Measurements from ENCODE around the gene PEAR1. TPM values are rescaled to one million over a fixed set of nuclear protein-coding genes. Genes with fewer than 3 reads are reported as not detected.

PEAR1 gene
- polyA plus RNA-seq, 4 donors, result 0.22 to 6.5 (median 2.6) TPM

DNA sequence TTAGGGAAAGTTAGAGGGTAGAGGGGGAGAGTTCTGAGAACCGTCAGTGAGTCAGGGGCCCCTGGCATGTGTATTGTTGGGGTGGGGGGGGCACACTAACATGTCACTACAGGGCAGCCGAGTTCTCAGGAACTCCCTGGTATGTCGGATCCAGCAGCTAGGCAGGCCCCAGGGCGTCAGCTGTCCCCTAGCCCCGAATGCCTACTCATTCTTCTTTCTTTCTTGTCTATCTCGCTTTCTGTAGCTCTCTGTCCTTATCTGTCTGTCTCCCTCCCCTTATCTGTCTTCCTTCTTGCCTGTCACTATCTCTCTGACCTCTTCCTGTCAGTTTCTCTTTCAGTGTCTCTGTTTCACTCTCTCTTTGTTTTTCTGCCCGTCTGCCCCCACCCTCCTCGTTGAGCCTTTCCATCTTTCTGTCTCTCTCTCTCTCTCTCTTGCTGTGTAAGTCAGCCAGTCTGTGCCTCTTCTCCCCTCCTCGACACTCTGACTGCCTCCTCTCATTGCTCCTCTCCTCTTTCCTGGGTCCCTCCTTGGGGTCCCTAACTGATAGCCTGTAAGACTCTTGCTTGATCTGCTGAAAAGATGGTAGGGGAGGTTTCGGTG lies 30.4 kb upstream of the PEAR1 start:
- no peak for DNase-seq
- no peak overlapping the region for H3K27ac ChIP-seq (ENCODE audit: low read depth in 1 of 3, low read length in 2 of 3)
- H3K9me3 ChIP-seq (ENCODE audit: control insufficient read depth in 2 of 2, insufficient read depth in 1 of 2, low read depth in 1 of 2, low read length in 1 of 2), result no peaks in the 10 kb centered on the region

DNA sequence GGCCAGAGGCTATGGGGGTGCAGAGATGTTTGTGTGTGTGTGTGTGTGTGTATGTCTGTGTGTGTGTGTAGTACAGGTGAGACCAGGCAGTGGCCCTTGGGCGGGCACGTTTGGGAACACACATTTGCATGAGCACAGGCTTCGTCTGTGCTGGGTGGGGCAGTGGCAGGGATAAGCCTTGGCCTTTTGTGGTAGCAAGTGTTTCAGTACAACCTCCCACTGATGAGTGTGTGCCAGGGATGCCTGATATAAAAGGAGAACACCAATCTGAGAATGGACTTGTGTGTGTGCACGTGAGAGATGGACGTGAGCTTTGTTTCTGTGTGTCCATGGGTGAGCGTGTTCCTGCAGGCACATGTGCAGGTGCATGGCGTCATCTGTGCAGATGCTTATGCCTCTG lies 29.9 kb upstream of the PEAR1 start:
- no peak for DNase-seq

More for the DNA sequence above, 30.4 kb upstream of the PEAR1 start:
- no peak overlapping the region for H3K4me3 ChIP-seq (ENCODE audit: low read depth in 1 of 3, low read length in 3 of 3)
- FAIRE-seq, result no peak
- H3K36me3 ChIP-seq (ENCODE audit: control insufficient read depth in 3 of 3, insufficient read depth in 2 of 3, low read depth in 1 of 3, low read length in 3 of 3), result no peaks in the 10 kb centered on the region
- peaks cover 0 to 15% (median 2%) of the 10 kb centered on the region in 3 donors for H3K4me1 ChIP-seq (ENCODE audit: control insufficient read depth in 3 of 3, insufficient read depth in 2 of 3, low read depth in 1 of 3, low read length in 2 of 3)
- peaks cover 8 to 91% (median 23%) of the 10 kb centered on the region in 3 donors for H3K27me3 ChIP-seq (ENCODE audit: control insufficient read depth in 3 of 3, insufficient read depth in 3 of 3, low read length in 3 of 3)
- 35 to 55% (median 44%) methylated on average over 10 of the region's 10 CpGs for WGBS, 3 donors

DNA sequence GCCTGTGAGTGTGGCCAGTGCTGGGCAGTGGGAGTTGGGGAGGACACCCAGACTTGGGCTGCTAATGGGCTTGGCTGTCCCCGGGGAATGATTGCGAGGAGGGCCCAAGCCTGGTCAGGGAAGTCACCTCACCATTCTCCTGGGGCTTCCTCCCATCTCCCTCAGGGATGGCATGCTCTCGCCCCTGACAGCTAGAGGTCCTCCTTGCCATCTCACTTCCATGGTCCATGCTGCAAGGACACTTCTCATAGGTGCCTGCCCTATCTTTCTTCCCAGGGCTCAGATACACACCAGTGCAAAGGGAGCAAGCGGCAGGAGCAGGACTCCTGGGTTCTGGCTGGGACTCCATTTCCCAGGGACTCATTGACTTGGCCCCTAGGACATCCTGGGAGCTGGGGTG lies 28.7 kb upstream of the PEAR1 start:
- H3K27me3 ChIP-seq (ENCODE audit: control insufficient read depth in 3 of 3, insufficient read depth in 3 of 3, low read length in 3 of 3), result peaks cover 2 to 76% (median 17%) of the 10 kb centered on the region in 3 donors
- no peak for FAIRE-seq
- H3K27ac ChIP-seq (ENCODE audit: low read depth in 1 of 3, low read length in 2 of 3), result no peak overlapping the region

More for the DNA sequence above, 29.9 kb upstream of the PEAR1 start:
- no peaks in the 10 kb centered on the region for H3K9me3 ChIP-seq (ENCODE audit: control insufficient read depth in 2 of 2, insufficient read depth in 1 of 2, low read depth in 1 of 2, low read length in 1 of 2)
- no peak for FAIRE-seq
- H3K4me3 ChIP-seq (ENCODE audit: low read depth in 1 of 3, low read length in 3 of 3), result no peak overlapping the region
- H3K27me3 ChIP-seq (ENCODE audit: control insufficient read depth in 3 of 3, insufficient read depth in 3 of 3, low read length in 3 of 3), result peaks cover 5 to 88% (median 21%) of the 10 kb centered on the region in 3 donors
- 39 to 72% (median 61%) methylated on average over 7 of the region's 7 CpGs for whole genome bisulfite sequencing, 3 donors
- no peaks in the 10 kb centered on the region for H3K36me3 ChIP-seq (ENCODE audit: control insufficient read depth in 3 of 3, insufficient read depth in 2 of 3, low read depth in 1 of 3, low read length in 3 of 3)
- H3K4me1 ChIP-seq (ENCODE audit: control insufficient read depth in 3 of 3, insufficient read depth in 2 of 3, low read depth in 1 of 3, low read length in 2 of 3), result peaks cover 0 to 15% (median 2%) of the 10 kb centered on the region in 3 donors
- H3K27ac ChIP-seq (ENCODE audit: low read depth in 1 of 3, low read length in 2 of 3), result no peak overlapping the region

DNA sequence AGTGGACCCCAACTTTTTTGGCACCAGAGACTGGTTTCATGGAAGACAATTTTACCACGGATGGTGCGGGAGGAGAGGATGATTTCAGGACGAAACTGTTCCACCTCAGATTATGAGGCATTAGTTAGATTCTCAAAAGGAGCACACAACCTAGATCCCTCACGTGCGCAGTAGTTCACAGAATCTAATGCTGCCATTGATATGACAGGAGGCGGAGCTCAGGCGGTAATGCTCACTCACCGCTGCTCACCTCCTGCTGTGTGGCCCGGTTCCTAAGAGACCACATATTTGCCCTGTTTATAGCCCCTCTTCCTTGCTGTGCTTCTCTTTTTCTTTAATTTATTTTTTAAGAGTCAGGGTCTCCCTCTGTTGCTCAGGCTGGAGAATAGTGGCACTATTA lies 28.3 kb upstream of the PEAR1 start:
- no peak for FAIRE-seq
- whole genome bisulfite sequencing, 3 donors, result 46 to 76% (median 62%) methylated on average over 9 of the region's 9 CpGs
- no peaks in the 10 kb centered on the region for H3K36me3 ChIP-seq (ENCODE audit: control insufficient read depth in 3 of 3, insufficient read depth in 2 of 3, low read depth in 1 of 3, low read length in 3 of 3)

More for the DNA sequence above, 28.7 kb upstream of the PEAR1 start:
- H3K4me1 ChIP-seq (ENCODE audit: control insufficient read depth in 3 of 3, insufficient read depth in 2 of 3, low read depth in 1 of 3, low read length in 2 of 3), result peaks cover 0 to 8% (median 0%) of the 10 kb centered on the region in 3 donors
- WGBS, 3 donors, result 85 to 87% (median 85%) methylated on average over 4 of the region's 4 CpGs
- H3K9me3 ChIP-seq (ENCODE audit: control insufficient read depth in 2 of 2, insufficient read depth in 1 of 2, low read depth in 1 of 2, low read length in 1 of 2), result no peaks in the 10 kb centered on the region
- no peaks in the 10 kb centered on the region for H3K36me3 ChIP-seq (ENCODE audit: control insufficient read depth in 3 of 3, insufficient read depth in 2 of 3, low read depth in 1 of 3, low read length in 3 of 3)
- no peak overlapping the region for H3K4me3 ChIP-seq (ENCODE audit: low read depth in 1 of 3, low read length in 3 of 3)
- DNase-seq, result no peak

DNA sequence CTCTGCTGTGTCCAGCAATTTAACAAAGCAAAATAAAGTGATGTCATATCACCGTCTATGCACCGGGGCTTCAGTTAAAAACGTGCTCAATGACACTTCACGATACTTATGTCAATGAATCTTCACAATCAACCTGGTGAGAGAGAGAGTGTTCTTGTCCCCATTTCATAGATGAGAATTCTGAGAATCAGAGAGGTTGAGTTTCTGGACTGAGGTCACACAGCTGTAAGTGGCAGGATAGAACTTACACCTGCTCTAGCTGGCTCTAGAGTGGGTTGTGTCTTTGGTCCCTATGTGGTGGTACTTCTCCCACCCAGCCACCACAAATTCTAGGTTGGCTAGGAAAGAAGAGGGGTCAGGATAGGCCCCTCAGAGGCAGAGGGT lies 27.7 kb upstream of the PEAR1 start:
- 57 to 76% (median 65%) methylated on average over 4 of the region's 4 CpGs for WGBS, 3 donors
- no peak for FAIRE-seq
- Histone ChIP-seq H3K27ac (ENCODE audit: low read depth in 1 of 3, low read length in 2 of 3) (no peak overlapping the region), H3K4me3 (ENCODE audit: low read depth in 1 of 3, low read length in 3 of 3) (no peak overlapping the region), H3K4me1 (ENCODE audit: control insufficient read depth in 3 of 3, insufficient read depth in 2 of 3, low read depth in 1 of 3, low read length in 2 of 3) (no peaks in the 10 kb centered on the region), H3K36me3 (ENCODE audit: control insufficient read depth in 3 of 3, insufficient read depth in 2 of 3, low read depth in 1 of 3, low read length in 3 of 3) (no peaks in the 10 kb centered on the region), H3K9me3 (ENCODE audit: control insufficient read depth in 2 of 2, insufficient read depth in 1 of 2, low read depth in 1 of 2, low read length in 1 of 2) (no peaks in the 10 kb centered on the region), H3K27me3 (ENCODE audit: control insufficient read depth in 3 of 3, insufficient read depth in 3 of 3, low read length in 3 of 3) (peaks cover 0 to 68% (median 13%) of the 10 kb centered on the region in 3 donors)
- no peak for DNase-seq

More for the DNA sequence above, 28.3 kb upstream of the PEAR1 start:
- no peak overlapping the region for H3K4me3 ChIP-seq (ENCODE audit: low read depth in 1 of 3, low read length in 3 of 3)
- H3K9me3 ChIP-seq (ENCODE audit: control insufficient read depth in 2 of 2, insufficient read depth in 1 of 2, low read depth in 1 of 2, low read length in 1 of 2), result no peaks in the 10 kb centered on the region
- H3K27me3 ChIP-seq (ENCODE audit: control insufficient read depth in 3 of 3, insufficient read depth in 3 of 3, low read length in 3 of 3), result peaks cover 0 to 71% (median 15%) of the 10 kb centered on the region in 3 donors
- H3K4me1 ChIP-seq (ENCODE audit: control insufficient read depth in 3 of 3, insufficient read depth in 2 of 3, low read depth in 1 of 3, low read length in 2 of 3), result peaks cover 0 to 3% (median 0%) of the 10 kb centered on the region in 3 donors
- H3K27ac ChIP-seq (ENCODE audit: low read depth in 1 of 3, low read length in 2 of 3), result no peak overlapping the region
- no peak for DNase-seq

DNA sequence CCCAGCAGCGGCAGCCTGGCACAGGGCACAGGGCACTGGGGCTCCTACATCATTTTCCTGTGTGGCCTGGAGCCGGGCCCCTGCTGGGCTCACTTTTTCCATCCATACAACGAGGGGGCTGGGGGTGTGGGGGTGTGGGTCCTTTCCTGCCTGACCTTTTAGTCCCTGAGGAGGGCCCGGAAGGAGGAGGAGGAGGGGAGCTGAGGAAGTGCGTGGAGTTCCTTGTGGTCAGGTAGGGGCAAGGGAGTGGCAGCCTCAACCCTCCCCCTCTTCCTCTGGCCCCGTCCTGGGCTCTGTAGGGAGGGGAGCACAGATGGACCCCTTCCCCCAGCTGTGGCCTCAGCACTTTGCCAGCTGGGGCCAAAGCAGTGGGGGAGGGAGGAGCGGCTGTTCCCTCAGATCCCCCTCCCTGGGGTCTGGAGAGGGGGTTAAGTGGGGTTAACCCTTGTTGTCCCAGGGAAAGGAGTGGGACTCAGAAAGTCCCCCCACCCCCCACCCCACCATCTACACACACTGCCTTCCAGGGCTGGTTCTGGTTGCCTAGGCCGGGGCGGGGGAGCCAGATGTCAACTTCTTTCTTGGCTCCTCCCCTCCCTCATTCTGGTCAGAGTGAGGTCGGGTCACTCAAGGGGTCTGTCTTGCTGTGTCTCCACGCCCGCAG lies 27.1 kb upstream of the PEAR1 start:
- Histone ChIP-seq H3K4me3 (ENCODE audit: low read depth in 1 of 3, low read length in 3 of 3) (no peak overlapping the region), H3K4me1 (ENCODE audit: control insufficient read depth in 3 of 3, insufficient read depth in 2 of 3, low read depth in 1 of 3, low read length in 2 of 3) (no peaks in the 10 kb centered on the region), H3K27ac (ENCODE audit: low read depth in 1 of 3, low read length in 2 of 3) (no peak overlapping the region), H3K36me3 (ENCODE audit: control insufficient read depth in 3 of 3, insufficient read depth in 2 of 3, low read depth in 1 of 3, low read length in 3 of 3) (no peaks in the 10 kb centered on the region), H3K9me3 (ENCODE audit: control insufficient read depth in 2 of 2, insufficient read depth in 1 of 2, low read depth in 1 of 2, low read length in 1 of 2) (no peaks in the 10 kb centered on the region), H3K27me3 (ENCODE audit: control insufficient read depth in 3 of 3, insufficient read depth in 3 of 3, low read length in 3 of 3) (peaks cover 0 to 66% (median 10%) of the 10 kb centered on the region in 3 donors)
- DNase-seq (no peak), FAIRE-seq (no peak)
- 44 to 56% (median 50%) methylated on average over 10 to 12 of the region's 12 CpGs for WGBS, 3 donors

DNA sequence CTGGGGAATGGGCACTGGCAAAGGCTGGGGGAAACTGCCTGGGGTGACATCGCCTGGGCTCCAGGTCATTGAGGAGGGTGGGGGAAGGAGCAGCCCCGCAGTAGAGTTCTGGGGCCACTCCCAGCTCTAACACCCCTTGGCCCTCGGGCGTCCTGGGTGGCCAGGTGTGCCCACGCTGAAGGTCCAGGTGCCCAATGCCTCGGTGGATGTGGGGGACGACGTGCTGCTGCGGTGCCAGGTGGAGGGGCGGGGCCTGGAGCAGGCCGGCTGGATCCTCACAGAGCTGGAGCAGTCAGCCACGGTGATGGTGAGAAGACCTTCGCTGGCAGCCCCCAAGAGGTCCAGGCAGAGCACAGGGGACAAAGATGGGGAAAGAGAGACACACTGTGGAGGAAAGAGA lies 25.2 kb upstream of the PEAR1 start:
- H3K4me3 ChIP-seq (ENCODE audit: low read depth in 1 of 3, low read length in 3 of 3), result no peak overlapping the region
- peaks cover 0 to 46% (median 0%) of the 10 kb centered on the region in 3 donors for H3K27me3 ChIP-seq (ENCODE audit: control insufficient read depth in 3 of 3, insufficient read depth in 3 of 3, low read length in 3 of 3)
- H3K36me3 ChIP-seq (ENCODE audit: control insufficient read depth in 3 of 3, insufficient read depth in 2 of 3, low read depth in 1 of 3, low read length in 3 of 3), result no peaks in the 10 kb centered on the region
- no peaks in the 10 kb centered on the region for H3K9me3 ChIP-seq (ENCODE audit: control insufficient read depth in 2 of 2, insufficient read depth in 1 of 2, low read depth in 1 of 2, low read length in 1 of 2)
- H3K27ac ChIP-seq (ENCODE audit: low read depth in 1 of 3, low read length in 2 of 3), result no peak overlapping the region
- WGBS, 3 donors, result 40 to 69% (median 47%) methylated on average over 13 of the region's 13 CpGs
- FAIRE-seq (no peak), DNase-seq (no peak)
- H3K4me1 ChIP-seq (ENCODE audit: control insufficient read depth in 3 of 3, insufficient read depth in 2 of 3, low read depth in 1 of 3, low read length in 2 of 3), result no peaks in the 10 kb centered on the region

DNA sequence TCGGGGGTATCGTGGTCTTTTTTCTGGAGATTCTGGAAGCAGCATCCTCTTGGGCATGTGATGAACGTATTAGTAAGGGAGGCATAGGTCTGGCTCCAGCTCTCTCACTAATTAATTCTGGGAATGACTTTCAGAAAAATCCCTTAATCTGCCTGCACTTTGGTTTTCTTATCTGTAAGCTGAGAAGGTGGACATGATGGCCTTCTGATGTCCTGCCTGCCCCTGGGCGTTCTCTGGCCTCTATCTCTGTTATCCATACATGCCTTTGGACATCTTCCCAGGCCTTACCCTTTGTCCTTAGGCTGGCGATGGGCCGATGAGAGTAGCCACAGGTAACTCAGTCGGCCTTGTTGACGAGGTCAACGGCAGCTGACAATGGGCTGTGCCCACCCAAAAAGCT lies 24.1 kb upstream of the PEAR1 start:
- H3K36me3 ChIP-seq (ENCODE audit: control insufficient read depth in 3 of 3, insufficient read depth in 2 of 3, low read depth in 1 of 3, low read length in 3 of 3), result no peaks in the 10 kb centered on the region

More for the DNA sequence above, 24.1 kb upstream of the PEAR1 start:
- FAIRE-seq (no peak), DNase-seq (no peak)
- Histone ChIP-seq H3K4me3 (ENCODE audit: low read depth in 1 of 3, low read length in 3 of 3) (no peak overlapping the region), H3K4me1 (ENCODE audit: control insufficient read depth in 3 of 3, insufficient read depth in 2 of 3, low read depth in 1 of 3, low read length in 2 of 3) (no peaks in the 10 kb centered on the region), H3K27ac (ENCODE audit: low read depth in 1 of 3, low read length in 2 of 3) (no peak overlapping the region), H3K9me3 (ENCODE audit: control insufficient read depth in 2 of 2, insufficient read depth in 1 of 2, low read depth in 1 of 2, low read length in 1 of 2) (no peaks in the 10 kb centered on the region), H3K27me3 (ENCODE audit: control insufficient read depth in 3 of 3, insufficient read depth in 3 of 3, low read length in 3 of 3) (peaks cover 0 to 41% (median 0%) of the 10 kb centered on the region in 3 donors)
- 74 to 86% (median 84%) methylated on average over 9 of the region's 9 CpGs for WGBS, 3 donors
